ENCODE results near the gene DNAJC3. TPM values are rescaled to one million over a fixed set of nuclear protein-coding genes. Genes with fewer than 3 reads are reported as not detected.
"Not testable (repeated sequence)": the region's sequence is repeated elsewhere in the genome, so short reads cannot be mapped to it uniquely, and the experiment has no call there.

DNAJC3 gene
- total RNA-seq, 1 donor from 2014 or later: 18.3 TPM

- H3K36me3 Mint-ChIP-seq (ENCODE audit: low read depth): peaks cover 12% of the 10 kb centered on the region
- no peaks in the 10 kb centered on the region for H3K27me3 Mint-ChIP-seq (ENCODE audit: low read depth)
- H3K4me1 Mint-ChIP-seq: peaks cover 40% of the 10 kb centered on the region
- peak; percentile 1 for DNase-seq (ENCODE audit: low read depth, low spot score)
- H3K9me3 Mint-ChIP-seq: peaks cover 3% of the 10 kb centered on the region
- H3K4me3 Mint-ChIP-seq: peak overlapping the region; percentile 95
- no peak for TF ChIP-seq CTCF (conservative IDR thresholded peaks at IDR 0.05)
- peak overlapping the region; percentile 98 for H3K27ac Mint-ChIP-seq (ENCODE audit: unreplicated experiment)
Measured at GRCh38 chr13:95676105-95676761, 706 bp upstream of the DNAJC3 start.

GRCh38 chr13:95677564-95678266, 776 bp downstream of the DNAJC3 start:
- peak overlapping the region; percentile 95 for H3K4me3 Mint-ChIP-seq
- peaks cover 7% of the 10 kb centered on the region for H3K36me3 Mint-ChIP-seq (ENCODE audit: low read depth)
- H3K9me3 Mint-ChIP-seq: no peaks in the 10 kb centered on the region
- H3K27me3 Mint-ChIP-seq (ENCODE audit: low read depth): no peaks in the 10 kb centered on the region
- DNase-seq (ENCODE audit: low read depth, low spot score): no peak
- H3K4me1 Mint-ChIP-seq: peaks cover 40% of the 10 kb centered on the region
- peak overlapping the region; percentile 73 for H3K27ac Mint-ChIP-seq (ENCODE audit: unreplicated experiment)
- no peak for TF ChIP-seq CTCF (conservative IDR thresholded peaks at IDR 0.05)

GRCh38 chr13:95678967-95679366, 2.0 kb downstream of the DNAJC3 start:
- peak overlapping the region; percentile 95 for H3K4me3 Mint-ChIP-seq
- H3K9me3 Mint-ChIP-seq: peaks cover under 1% of the 10 kb centered on the region
- no peak for DNase-seq (ENCODE audit: low read depth, low spot score)
- H3K27ac Mint-ChIP-seq (ENCODE audit: unreplicated experiment): no peak overlapping the region
- peaks cover 4% of the 10 kb centered on the region for H3K36me3 Mint-ChIP-seq (ENCODE audit: low read depth)
- no peak for TF ChIP-seq CTCF (conservative IDR thresholded peaks at IDR 0.05)
- H3K27me3 Mint-ChIP-seq (ENCODE audit: low read depth): no peaks in the 10 kb centered on the region
- H3K4me1 Mint-ChIP-seq: peaks cover 36% of the 10 kb centered on the region

GRCh38 chr13:95679722-95680121, 2.8 kb downstream of the DNAJC3 start:
- Mint-ChIP-seq H3K36me3 (ENCODE audit: low read depth) (peaks cover 7% of the 10 kb centered on the region), H3K4me3 (peak overlapping the region; percentile 36), H3K4me1 (peaks cover 32% of the 10 kb centered on the region), H3K27me3 (ENCODE audit: low read depth) (no peaks in the 10 kb centered on the region), H3K9me3 (peaks cover 3% of the 10 kb centered on the region), H3K27ac (ENCODE audit: unreplicated experiment) (no peak overlapping the region)
- DNase-seq (ENCODE audit: low read depth, low spot score): no peak
- no peak for TF ChIP-seq CTCF (conservative IDR thresholded peaks at IDR 0.05)

GRCh38 chr13:95684418-95684817, 7.5 kb downstream of the DNAJC3 start:
- Mint-ChIP-seq H3K9me3 (peaks cover 23% of the 10 kb centered on the region), H3K4me3 (no peak overlapping the region), H3K27me3 (ENCODE audit: low read depth) (no peaks in the 10 kb centered on the region), H3K27ac (ENCODE audit: unreplicated experiment) (no peak overlapping the region), H3K4me1 (no peaks in the 10 kb centered on the region), H3K36me3 (ENCODE audit: low read depth) (peaks cover 40% of the 10 kb centered on the region)
- no peak for TF ChIP-seq CTCF (conservative IDR thresholded peaks at IDR 0.05)
- DNase-seq (ENCODE audit: low read depth, low spot score): no peak

GRCh38 chr13:95684960-95685359, 8.0 kb downstream of the DNAJC3 start:
- Mint-ChIP-seq H3K9me3 (peaks cover 26% of the 10 kb centered on the region), H3K36me3 (ENCODE audit: low read depth) (peaks cover 44% of the 10 kb centered on the region)
- not testable (repeated sequence) for H3K27me3 Mint-ChIP-seq (ENCODE audit: low read depth); DNase-seq (ENCODE audit: low read depth, low spot score); H3K27ac Mint-ChIP-seq (ENCODE audit: unreplicated experiment); H3K4me3 Mint-ChIP-seq; H3K4me1 Mint-ChIP-seq
